HG03469 (cell line): ENCODE data around the gene EXOC6.

Source experiments
- ATAC-seq: cut with Tn5 transposase; IDR thresholded peaks from one replicate; pipeline ENCODE4 v1.9.1; 2021; ENCODE audit warnings: mild to moderate bottlenecking, moderate library complexity, moderate number of reproducible peaks; ENCODE audit not compliant: unreplicated experiment

The EXOC6 gene

GRCh38 chr10:92848441-92849233, at the start of gene EXOC6:
Gene EXOC6, plus strand, starts transcription at chr10:92848520. Its CDS starts 14 bp downstream, at chr10:92848534.
- peak; percentile 51 for ATAC-seq

- ATAC-seq = no peak
Observed at GRCh38 chr10:92799568-92799967, 48.8 kb upstream of the EXOC6 start.

- ATAC-seq = no peak
Observed at GRCh38 chr10:92800134-92800733, 48.1 kb upstream of the EXOC6 start.

GRCh38 chr10:92801978-92802872, 46.1 kb upstream of the EXOC6 start:
- ATAC-seq = no peak

GRCh38 chr10:92809840-92810239, 38.5 kb upstream of the EXOC6 start:
- ATAC-seq = no peak

- ATAC-seq = no peak
Observed at GRCh38 chr10:92810934-92811532, 37.3 kb upstream of the EXOC6 start.

- no peak for ATAC-seq
Observed at GRCh38 chr10:92811986-92812385, 36.3 kb upstream of the EXOC6 start.

GRCh38 chr10:92813979-92814378, 34.3 kb upstream of the EXOC6 start:
- ATAC-seq = no peak

- ATAC-seq = no peak
Observed at GRCh38 chr10:92814790-92815189, 33.5 kb upstream of the EXOC6 start.

GRCh38 chr10:92816091-92816531, 32.2 kb upstream of the EXOC6 start:
- ATAC-seq = no peak

GRCh38 chr10:92822060-92822634, 26.2 kb upstream of the EXOC6 start:
- no peak for ATAC-seq

- no peak for ATAC-seq
Observed at GRCh38 chr10:92822964-92823363, 25.4 kb upstream of the EXOC6 start.

- no peak for ATAC-seq
Observed at GRCh38 chr10:92826061-92826460, 22.3 kb upstream of the EXOC6 start.

- no peak for ATAC-seq
Observed at GRCh38 chr10:92826504-92826903, 21.8 kb upstream of the EXOC6 start.

- no peak for ATAC-seq
Observed at GRCh38 chr10:92829042-92829785, 19.1 kb upstream of the EXOC6 start.

- ATAC-seq = no peak
Observed at GRCh38 chr10:92829786-92830377, 18.4 kb upstream of the EXOC6 start.

- no peak for ATAC-seq
Observed at GRCh38 chr10:92830478-92831389, 17.6 kb upstream of the EXOC6 start.

GRCh38 chr10:92832121-92832520, 16.2 kb upstream of the EXOC6 start:
- ATAC-seq = no peak
